Loucy (cell line): Measurements from ENCODE around the gene FCN3.

Experiments
- H2AFZ ChIP-seq: fragments of 200-600 bp; sonication (generic); 2 replicates; pipeline ENCODE4 v1.6.0; 2016; ENCODE audit warnings: antibody characterized with exemption, mild to moderate bottlenecking, low read length, moderate library complexity
- H3F3A ChIP-seq: fragments of 200-600 bp; 2 replicates; pipeline ENCODE4 v1.6.0; 2016; ENCODE audit warnings: antibody characterized with exemption, low read depth, mild to moderate bottlenecking
- H3K27me3 ChIP-seq: fragments of 200-600 bp; sonication (generic); 2 replicates; pipeline ENCODE4 v1.6.1; 2014; ENCODE audit warnings: low read length, mild to moderate bottlenecking; ENCODE audit not compliant: insufficient read depth, poor library complexity, severe bottlenecking
- H3K36me3 ChIP-seq: fragments of 200-600 bp; sonication (generic); 2 replicates; pipeline ENCODE4 v1.6.1; 2016; ENCODE audit warnings: low read length; ENCODE audit not compliant: insufficient read depth
- H3K4me1 ChIP-seq: fragments of 200-600 bp; sonication (generic); 2 replicates; pipeline ENCODE4 v1.5.1; 2014; ENCODE audit warnings: low read length, mild to moderate bottlenecking; ENCODE audit not compliant: insufficient read depth, poor library complexity, severe bottlenecking
- H3K4me2 ChIP-seq: fragments of 200-600 bp; sonication (generic); 2 replicates; pipeline ENCODE4 v1.6.0; 2014; ENCODE audit warnings: antibody characterized with exemption, low read length, low read depth, mild to moderate bottlenecking; ENCODE audit not compliant: poor library complexity, severe bottlenecking
- H3K4me3 ChIP-seq: fragments of 200-600 bp; sonication (generic); 2 replicates; pipeline ENCODE4 v1.5.1; 2014; ENCODE audit warnings: low read length, mild to moderate bottlenecking, mixed read lengths; ENCODE audit not compliant: poor library complexity, severe bottlenecking
- H3K79me2 ChIP-seq: fragments of 200-600 bp; sonication (generic); 2 replicates; pipeline ENCODE4 v1.6.1; 2014; ENCODE audit warnings: low read length; ENCODE audit not compliant: insufficient read depth
- H3K9ac ChIP-seq: fragments of 200-600 bp; sonication (generic); 2 replicates; pipeline ENCODE4 v1.6.0; 2014; ENCODE audit warnings: mild to moderate bottlenecking, low read depth, low read length, moderate library complexity; ENCODE audit not compliant: poor library complexity, severe bottlenecking
- H3K9me2 ChIP-seq: fragments of 200-600 bp; sonication (generic); replicated peaks from 2 replicates; pipeline ENCODE4 v1.6.1; 2016; ENCODE audit warnings: low read depth, low read length, mixed read lengths
- H3K9me3 ChIP-seq: fragments of 200-600 bp; sonication (generic); 2 replicates; pipeline ENCODE4 v1.6.1; 2014; ENCODE audit warnings: mild to moderate bottlenecking, antibody characterized with exemption, low read length, low read depth; ENCODE audit not compliant: insufficient read depth
- H4K20me1 ChIP-seq: fragments of 200-600 bp; sonication (generic); 2 replicates; pipeline ENCODE4 v1.6.0; 2014; ENCODE audit warnings: antibody characterized with exemption, low read length, mild to moderate bottlenecking; ENCODE audit not compliant: insufficient read depth, poor library complexity, severe bottlenecking
- CTCF ChIP-seq: fragments of 200-600 bp; sonication (generic); conservative IDR thresholded peaks from 2 replicates; pipeline ENCODE4 v1.5.1; 2014; ENCODE audit warnings: mild to moderate bottlenecking, antibody characterized with exemption, low read length
- EZH2phosphoT487 ChIP-seq: fragments of 200-600 bp; IDR thresholded peaks from 2 replicates; pipeline ENCODE4 v1.6.1; 2018; ENCODE audit warnings: antibody characterized with exemption, mild to moderate bottlenecking, moderate library complexity, borderline replicate concordance

FCN3 gene

GRCh38 chr1:27383039-27383605 is 8.5 kb upstream of the FCN3 start, which contains the start of gene CD164L2:
CD164L2 (minus strand) TSS chr1:27383333; CDS start chr1:27383239, 94 bp downstream.
- H3K79me2 ChIP-seq: no peaks in the 10 kb centered on the region
- no peak within 1 kb of the TSS for H3K9ac ChIP-seq
- no peaks in the 10 kb centered on the region for H3K4me1 ChIP-seq
- H3K9me3 ChIP-seq: no peaks in the 10 kb centered on the region
- TF ChIP-seq EZH2phosphoT487 (no peak), CTCF (no peak)
- H3K27me3 ChIP-seq: no peaks in the 10 kb centered on the region
- no peak within 1 kb of the TSS for H2AFZ ChIP-seq
- H4K20me1 ChIP-seq: no peaks in the 10 kb centered on the region
- H3F3A ChIP-seq: no peaks in the 10 kb centered on the region
- no peak within 1 kb of the TSS for H3K4me3 ChIP-seq
- no peaks in the 10 kb centered on the region for H3K9me2 ChIP-seq
- H3K4me2 ChIP-seq: no peak within 1 kb of the TSS
- no peaks in the 10 kb centered on the region for H3K36me3 ChIP-seq

DNA sequence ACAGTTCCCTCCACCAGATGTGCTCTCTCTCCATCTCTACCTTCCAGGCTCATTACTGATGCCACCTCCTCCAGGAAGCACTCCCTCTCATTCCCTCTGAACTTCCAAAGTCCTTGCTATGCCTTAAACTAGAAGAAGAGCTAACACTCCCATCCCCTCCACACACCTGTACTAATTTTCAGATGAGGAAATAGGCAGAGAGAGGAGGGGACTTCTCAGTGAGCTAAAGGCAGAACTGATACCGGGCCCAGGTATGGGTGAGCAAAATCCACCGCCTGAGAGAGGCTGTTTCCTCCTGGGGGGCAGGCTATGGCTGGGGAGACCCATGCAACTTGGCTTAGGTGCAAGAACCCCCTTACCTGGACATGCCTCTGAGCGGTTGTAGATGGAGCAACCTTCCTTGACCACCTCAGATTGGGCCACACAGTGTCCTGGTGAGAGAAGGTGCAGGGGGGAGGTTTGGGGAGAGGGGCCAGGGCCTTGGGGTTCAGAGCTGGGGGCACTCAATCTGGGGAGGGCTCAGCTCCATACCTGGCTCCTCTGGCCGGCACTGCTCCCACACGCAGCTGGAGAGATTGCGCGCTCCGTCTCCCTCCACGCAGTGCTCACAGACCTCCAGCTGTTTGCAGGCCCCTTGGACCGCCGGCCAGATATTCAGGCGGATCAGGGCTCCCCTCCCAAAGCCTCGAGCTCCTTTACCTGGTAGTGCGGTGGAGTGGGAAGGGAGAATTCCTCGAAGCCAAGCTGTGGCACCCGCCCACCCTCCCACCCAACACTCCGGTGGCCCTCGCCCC is 7.5 kb upstream of the FCN3 start:
- Histone ChIP-seq H3K4me1 (no peaks in the 10 kb centered on the region), H3K4me2 (no peak overlapping the region), H3K27me3 (no peaks in the 10 kb centered on the region), H3K79me2 (no peaks in the 10 kb centered on the region), H3K36me3 (no peaks in the 10 kb centered on the region), H3K9me2 (no peaks in the 10 kb centered on the region), H3F3A (no peaks in the 10 kb centered on the region), H3K4me3 (no peak overlapping the region), H3K9me3 (no peaks in the 10 kb centered on the region), H4K20me1 (no peaks in the 10 kb centered on the region), H3K9ac (no peak overlapping the region), H2AFZ (no peak overlapping the region)
- no peak for TF ChIP-seq CTCF
- TF ChIP-seq EZH2phosphoT487: no peak

GRCh38 chr1:27380766-27381733 is 6.4 kb upstream of the FCN3 start:
- no peaks in the 10 kb centered on the region for H3K27me3 ChIP-seq
- no peaks in the 10 kb centered on the region for H4K20me1 ChIP-seq
- no peak overlapping the region; the same call in 1 of the 2 replicates for H2AFZ ChIP-seq
- no peak overlapping the region for H3K4me3 ChIP-seq
- no peaks in the 10 kb centered on the region for H3K79me2 ChIP-seq
- no peak for TF ChIP-seq EZH2phosphoT487
- no peak for TF ChIP-seq CTCF
- H3F3A ChIP-seq: no peaks in the 10 kb centered on the region
- no peaks in the 10 kb centered on the region for H3K9me2 ChIP-seq
- no peak overlapping the region for H3K9ac ChIP-seq
- no peak overlapping the region for H3K4me2 ChIP-seq
- no peaks in the 10 kb centered on the region for H3K9me3 ChIP-seq
- H3K4me1 ChIP-seq: no peaks in the 10 kb centered on the region
- no peaks in the 10 kb centered on the region for H3K36me3 ChIP-seq
